ENCODE results near the gene SLC26A2.

- TF ChIP-seq CTCF (IDR thresholded peaks at IDR 0.05) (no peak), POLR2AphosphoS5 (IDR thresholded peaks at IDR 0.05) (no peak), EP300 (IDR thresholded peaks at IDR 0.05; ENCODE audit: low read depth) (no peak)
These were observed 53.4 kb downstream of the SLC26A2 start for GRCh38 chr5:150013931-150014330.

Data from transverse colon (tissue), 4 donors.